Stimulated activated naive CD4-positive, alpha-beta T cell treated with Interleukin-2 at 50 U/mL for 16 hours (primary cell): ENCODE results near the gene PDK4.

Experiments
- DNase-seq: peaks from one replicate; lab custom pipeline; 2025; lab: John Stamatoyannopoulos, UW

Gene PDK4

GRCh38 chr7:95596198-95597063 is at the start of gene PDK4:
Gene PDK4, minus strand, starts transcription at chr7:95596516. Its CDS starts 223 bp downstream, at chr7:95596293.
- no peak for DNase-seq

DNA sequence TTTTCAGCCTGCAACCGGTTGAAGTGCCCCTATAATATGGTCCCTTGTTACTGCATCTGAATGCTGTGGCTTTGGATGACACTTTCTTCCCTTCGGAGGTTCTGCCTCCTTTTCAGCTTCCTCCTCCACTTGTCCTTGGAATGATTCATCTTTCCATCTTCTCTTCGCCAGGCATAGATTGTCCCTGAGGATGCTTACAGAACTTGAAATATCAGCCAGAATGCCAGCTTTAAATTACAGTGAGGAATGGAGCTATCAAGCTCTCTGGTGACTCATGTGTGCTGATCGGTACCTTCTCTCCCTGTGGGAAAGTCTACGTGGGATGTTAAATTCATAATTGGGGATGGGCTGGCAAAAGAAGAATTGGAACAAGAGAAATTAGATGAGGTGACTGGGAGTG is 45.9 kb upstream of the PDK4 start:
- no peak for DNase-seq

GRCh38 chr7:95636140-95636940 is 40.0 kb upstream of the PDK4 start:
- no peak for DNase-seq

DNA sequence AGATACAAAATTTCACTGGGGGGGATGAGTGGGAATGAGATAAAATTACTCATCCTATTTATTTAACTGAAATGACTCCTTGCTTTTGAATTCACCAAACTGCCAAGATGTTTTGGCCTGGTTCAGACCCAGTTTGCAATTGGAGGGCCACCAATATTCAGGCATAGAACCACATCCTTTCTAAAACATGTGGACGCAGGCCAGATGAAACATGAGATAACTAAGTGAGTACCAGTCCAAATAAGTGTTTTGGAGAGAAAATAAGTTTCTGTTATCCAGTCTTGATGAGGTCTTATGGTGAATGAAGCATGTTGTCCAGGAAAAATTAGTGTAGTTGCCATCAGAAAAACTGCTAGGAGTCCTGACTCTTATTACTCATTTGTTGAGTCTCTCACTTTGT is 36.3 kb upstream of the PDK4 start:
- DNase-seq: no peak

DNA sequence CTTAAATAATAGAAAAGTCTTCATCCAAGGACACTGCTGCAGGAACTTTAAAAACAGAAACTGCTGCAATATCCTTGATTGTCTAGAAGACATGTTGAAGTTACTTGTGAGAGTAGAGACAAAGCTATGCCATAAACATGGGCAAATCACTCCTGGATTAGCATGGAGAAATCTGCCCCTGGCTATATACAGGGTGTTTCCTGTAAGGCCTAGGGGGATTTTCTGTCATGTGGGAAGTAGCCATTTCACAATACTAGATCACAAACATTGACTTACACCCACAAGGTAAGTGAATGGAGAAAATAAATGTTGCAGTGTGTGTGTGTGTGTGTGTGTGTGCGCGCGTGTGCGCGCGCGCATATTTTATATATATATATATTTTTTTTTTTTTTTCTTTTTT is 35.2 kb upstream of the PDK4 start:
- DNase-seq: no peak

DNA sequence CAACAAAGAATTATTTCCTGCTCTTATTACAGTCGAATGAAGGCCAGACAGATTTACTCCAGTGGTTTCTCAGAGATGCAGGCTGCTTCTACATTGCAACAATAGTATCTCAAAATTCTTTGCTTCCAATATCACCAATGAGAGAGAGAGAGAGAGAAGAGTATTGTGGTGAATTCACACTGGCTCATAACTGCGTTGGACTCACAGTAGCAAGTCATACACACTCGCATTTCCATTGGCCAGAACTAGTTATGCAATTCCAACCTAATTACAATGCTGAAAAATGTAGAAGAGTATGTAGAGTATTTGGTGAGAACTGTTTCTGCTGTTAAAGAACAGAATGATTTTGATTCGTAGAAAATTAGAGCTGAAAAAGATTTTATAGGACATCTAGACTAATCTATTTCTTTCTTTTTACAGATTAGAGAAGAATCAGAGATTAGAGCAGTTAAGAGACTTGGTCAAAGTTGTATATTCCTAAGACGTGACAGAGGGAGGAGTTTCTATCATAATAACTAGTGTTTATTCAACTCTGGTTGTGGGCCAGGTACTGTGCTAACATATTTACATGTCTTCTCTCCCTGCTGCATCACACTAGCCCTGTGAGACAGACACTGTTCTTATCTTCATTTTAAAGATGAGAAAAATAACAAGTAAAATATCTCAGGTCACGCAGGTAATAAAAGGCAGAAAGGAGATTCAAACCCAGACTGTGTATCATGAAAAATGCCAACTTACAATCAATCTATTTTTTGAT is 34.6 kb upstream of the PDK4 start:
- no peak for DNase-seq

- no peak for DNase-seq
Observed at GRCh38 chr7:95628831-95629439, 32.6 kb upstream of the PDK4 start.

DNA sequence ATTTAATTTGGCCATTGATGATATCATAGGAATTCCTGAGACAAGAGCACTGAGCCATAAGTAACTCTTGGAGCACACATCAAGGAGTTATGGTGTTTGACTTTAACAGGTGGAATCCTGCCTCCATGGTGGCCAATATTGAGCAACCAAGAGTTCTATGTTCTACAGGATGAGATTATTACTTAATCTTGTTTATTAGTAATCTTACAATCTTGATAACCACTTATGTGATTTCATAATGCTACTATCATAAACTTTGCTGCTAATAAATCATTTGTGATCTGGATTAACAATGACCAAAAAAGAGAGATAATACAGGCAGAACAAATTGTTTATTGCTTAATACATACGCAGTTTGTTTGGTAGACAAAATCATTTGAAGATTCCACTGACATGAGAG is 27.5 kb upstream of the PDK4 start:
- no peak for DNase-seq

GRCh38 chr7:95622859-95623258 is 26.5 kb upstream of the PDK4 start:
- DNase-seq: no peak

DNA sequence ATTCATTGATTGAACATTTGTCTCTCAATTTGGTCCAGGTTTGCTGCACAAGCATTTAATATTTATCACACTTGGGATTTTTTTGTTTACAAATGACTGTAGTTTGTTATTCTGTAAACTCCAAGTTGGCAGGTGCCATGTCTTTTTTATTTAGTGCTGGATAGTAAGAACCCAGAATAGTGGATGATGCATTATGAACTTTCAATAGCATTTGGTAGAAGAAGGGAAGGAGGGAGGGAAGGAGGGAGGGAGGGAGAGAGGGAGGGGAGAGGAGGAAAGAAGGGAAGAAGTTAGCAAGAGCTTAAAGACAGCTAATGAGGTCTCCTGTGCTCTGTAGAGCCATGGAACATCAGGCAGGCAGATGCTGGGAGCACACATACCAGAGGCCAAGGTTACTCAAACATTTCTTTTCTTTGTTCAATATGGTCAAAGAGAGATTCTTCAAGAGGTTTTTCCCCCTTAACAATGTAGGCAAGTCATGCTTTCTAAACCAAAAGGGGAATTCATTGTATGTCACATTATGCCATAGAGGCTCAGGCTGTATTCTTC is 25.8 kb upstream of the PDK4 start:
- DNase-seq: no peak

DNA sequence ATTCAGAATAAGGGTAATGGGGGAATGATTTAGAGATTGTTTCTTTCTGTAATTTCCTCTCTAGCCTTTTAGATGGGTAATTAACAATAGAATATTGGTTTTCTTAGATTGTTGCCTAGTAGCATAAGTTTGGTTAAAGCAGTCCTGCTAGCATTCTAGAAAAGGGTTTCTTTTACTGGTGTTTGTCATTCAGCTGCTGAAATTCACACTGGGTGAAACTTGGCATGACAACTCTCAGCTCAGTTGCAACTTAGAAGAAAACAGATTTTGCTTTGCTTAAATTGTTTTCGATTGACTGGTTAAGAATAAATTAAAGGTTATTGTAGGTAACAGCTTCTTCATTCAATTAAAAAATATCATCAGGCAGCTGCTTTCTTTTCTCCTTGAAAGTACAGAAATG is 25.1 kb upstream of the PDK4 start:
- DNase-seq: no peak

DNA sequence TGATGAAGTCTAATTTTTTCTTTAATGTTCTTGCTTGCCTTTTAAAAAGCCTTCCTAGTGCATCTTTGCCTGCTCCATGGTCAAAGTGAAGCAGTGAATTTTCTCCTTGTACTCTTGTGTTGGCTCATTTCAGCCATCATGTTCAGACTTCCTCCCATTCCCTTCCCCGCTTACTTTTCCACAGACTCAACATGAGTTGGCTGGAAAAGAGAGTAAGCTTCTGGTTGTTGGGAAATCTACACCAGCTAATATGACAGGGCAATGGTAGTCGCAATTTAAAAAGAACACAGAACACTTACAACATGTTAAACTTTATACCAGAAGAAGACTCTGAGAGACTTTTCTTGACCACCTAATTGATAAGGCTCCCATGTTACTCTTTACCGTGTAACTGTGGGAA is 24.3 kb upstream of the PDK4 start:
- no peak for DNase-seq

- DNase-seq: no peak
Observed at GRCh38 chr7:95619921-95620320, 23.6 kb upstream of the PDK4 start.

- no peak for DNase-seq
Observed at GRCh38 chr7:95619517-95619916, 23.2 kb upstream of the PDK4 start.

- no peak for DNase-seq
Observed at GRCh38 chr7:95614442-95614940, 18.2 kb upstream of the PDK4 start.

DNA sequence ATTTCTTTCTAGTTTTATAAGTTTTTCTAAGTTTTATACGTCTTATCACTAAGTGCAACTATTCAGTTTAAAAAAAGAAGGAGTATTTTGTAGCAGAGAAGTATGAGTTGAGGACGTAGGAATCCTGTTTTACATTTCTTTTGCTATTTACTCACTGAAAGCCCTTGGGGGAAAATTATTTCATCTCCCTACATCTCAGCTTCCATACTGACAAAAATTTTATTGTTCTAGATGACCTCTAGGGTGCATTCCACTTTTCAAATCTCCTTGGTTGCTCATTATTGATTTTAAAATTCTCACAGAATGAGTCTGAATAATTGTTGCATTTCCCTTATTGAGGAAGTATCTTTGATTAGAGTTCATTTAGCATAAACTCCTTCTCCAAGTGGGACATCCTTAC is 14.9 kb upstream of the PDK4 start:
- DNase-seq: no peak

- DNase-seq: no peak
Observed at GRCh38 chr7:95609277-95609971, 13.1 kb upstream of the PDK4 start.

GRCh38 chr7:95608359-95609173 is 12.2 kb upstream of the PDK4 start:
- DNase-seq: no peak

GRCh38 chr7:95607561-95607960 is 11.2 kb upstream of the PDK4 start:
- no peak for DNase-seq

DNA sequence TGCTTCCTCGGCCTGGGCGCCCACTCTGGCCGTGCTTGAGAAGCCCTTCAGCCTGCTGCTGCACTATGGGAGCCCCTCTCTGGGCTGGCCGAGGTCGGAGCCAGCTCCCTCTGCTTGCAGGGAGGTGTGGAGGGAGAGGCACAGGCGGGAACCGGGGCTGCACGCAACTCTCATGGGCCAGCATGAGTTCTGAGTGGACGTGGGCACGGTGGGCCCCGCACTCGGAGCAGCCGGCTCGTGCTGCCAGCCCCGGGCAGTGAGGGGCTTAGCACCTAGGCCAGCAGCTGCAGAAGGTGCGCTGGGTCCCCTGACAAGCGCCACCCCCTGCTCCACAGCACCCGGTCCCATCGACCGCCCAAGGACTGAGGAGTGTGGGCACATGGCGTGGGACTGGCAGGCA is 9.0 kb upstream of the PDK4 start:
- DNase-seq: no peak
